Mesenteric fat pad (tissue), 1 donor: ENCODE measurements around the gene CIAPIN1. TPM values are rescaled to one million over a fixed set of nuclear protein-coding genes. Genes with fewer than 3 reads are reported as not detected.

Experiments
- DNase-seq: peaks from one replicate; pipeline ENCODE4 v3.0.0-alpha.2; 2020; ENCODE audit warnings: low spot score
- long read RNA-seq: library from polyadenylated mRNA; unstranded; transcript quantifications from one replicate; pipeline ENCODE4 v2.0.0, GENCODE V29; 2020
- total RNA-seq: library from RNA; stranded (reverse); fragmentation: NEBNext Ultra II Directional; extraction: Animal tissue kit (Norgen Biotek cat#: 25700); gene quantifications from one replicate; pipeline ENCODE4 v1.2.1, GENCODE V29; 2021
- donor health status: DM: yes; HTN: yes; CAD: no.

CIAPIN1 gene
- 53.6 TPM for total RNA-seq
- long read RNA-seq, transcript CIAPIN1-209 (9 exons, 2,016 nt) = minor isoform, 24 of 370 reads
- long read RNA-seq, transcript CIAPIN1-213 (8 exons, 1,559 nt) = minor isoform, 12 of 370 reads
- long read RNA-seq, transcript CIAPIN1-201 (9 exons, 2,182 nt) = major isoform, 277 of 370 reads
- long read RNA-seq, partial matches to known transcripts = 22 of 370 reads
- long read RNA-seq, other reads (novel, unspliced or antisense) = 34 of 370 reads

DNA sequence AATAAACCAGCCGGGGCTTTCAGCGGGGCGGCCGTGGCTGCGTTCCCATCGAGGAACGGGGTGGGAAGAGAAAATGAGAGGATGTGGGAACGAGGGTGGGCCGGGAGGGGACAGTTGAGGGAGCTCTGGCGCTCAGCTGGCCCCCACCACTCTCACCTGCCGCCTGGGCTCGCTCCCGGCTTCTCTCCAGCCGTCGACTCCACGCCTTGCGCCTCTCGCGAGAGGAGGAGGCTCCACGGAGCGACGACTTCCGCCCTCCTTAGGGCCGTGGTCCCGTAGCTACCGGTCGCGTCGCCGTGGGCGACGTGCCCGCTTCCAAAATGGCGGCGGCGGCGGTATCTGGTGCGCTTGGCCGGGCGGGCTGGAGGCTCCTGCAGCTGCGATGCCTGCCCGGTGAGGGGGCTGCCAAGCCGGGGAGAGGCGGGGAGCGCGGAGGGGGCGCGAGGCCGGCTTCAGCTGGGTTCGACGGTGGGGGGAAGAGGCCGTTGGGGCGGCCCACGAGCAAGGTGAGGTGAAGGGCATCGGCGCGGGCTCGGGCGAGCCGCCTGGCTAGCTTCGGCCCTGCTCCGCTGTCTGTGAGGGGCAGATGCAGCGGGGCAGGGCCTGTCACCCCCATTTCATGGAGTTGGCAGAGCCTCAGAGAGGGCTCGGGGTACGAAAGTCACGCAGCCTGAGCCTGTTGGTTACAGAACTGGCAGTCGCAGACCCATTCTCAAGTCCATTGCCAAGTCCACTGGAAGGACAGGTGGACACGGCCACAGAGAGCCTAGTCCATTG is at the start of gene CIAPIN1, which contains the start of gene COQ9:
Gene CIAPIN1, minus strand, starts transcription at position 200 of the 777 bp plus-strand sequence. CDS start 6,457 bp downstream, outside the sequence.
Gene COQ9, plus strand, starts transcription at position 294 of the 777 bp plus-strand sequence. Its CDS starts 27 bp downstream, at position 321.
- DNase-seq = peak; percentile 99

DNA sequence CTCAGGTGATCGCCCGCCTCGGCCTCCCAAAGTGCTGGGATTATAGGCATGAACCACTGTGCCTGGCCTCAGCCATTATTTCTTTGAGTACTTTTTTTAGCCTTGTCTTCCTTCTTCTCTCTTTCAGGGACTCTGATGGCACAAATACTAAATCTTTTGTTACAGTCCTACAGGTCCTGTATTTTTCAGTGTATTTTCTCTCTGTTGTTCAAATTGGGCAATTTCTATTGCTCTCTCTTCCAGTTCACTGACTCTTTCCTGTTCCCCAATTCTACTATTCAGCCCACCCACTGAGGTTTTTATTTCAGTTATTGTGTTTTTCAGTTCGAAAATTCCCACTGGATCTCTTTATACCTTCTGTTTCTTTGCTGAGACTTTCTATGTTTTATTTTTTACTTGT is 46.6 kb upstream of the CIAPIN1 start:
- no peak for DNase-seq

DNA sequence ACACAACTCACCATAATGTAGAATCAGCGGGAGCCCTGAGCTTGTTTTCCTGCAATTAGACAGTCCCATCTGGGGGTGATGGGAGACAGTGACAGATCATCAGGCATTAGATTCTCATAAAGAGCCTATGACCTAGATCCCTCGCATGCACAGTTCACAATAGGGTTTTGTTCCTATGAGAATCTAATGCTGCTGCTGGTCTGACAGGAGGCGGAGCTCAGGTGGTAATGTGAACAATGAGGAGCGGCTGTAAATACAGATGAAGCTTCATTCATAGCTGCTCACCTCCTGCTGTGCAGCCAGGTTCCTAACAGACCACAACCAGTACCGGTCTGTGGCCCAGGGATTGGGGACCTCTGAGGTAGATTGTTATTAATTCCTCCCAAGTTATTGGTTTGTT is 42.0 kb upstream of the CIAPIN1 start:
- DNase-seq = peak; percentile 76

DNA sequence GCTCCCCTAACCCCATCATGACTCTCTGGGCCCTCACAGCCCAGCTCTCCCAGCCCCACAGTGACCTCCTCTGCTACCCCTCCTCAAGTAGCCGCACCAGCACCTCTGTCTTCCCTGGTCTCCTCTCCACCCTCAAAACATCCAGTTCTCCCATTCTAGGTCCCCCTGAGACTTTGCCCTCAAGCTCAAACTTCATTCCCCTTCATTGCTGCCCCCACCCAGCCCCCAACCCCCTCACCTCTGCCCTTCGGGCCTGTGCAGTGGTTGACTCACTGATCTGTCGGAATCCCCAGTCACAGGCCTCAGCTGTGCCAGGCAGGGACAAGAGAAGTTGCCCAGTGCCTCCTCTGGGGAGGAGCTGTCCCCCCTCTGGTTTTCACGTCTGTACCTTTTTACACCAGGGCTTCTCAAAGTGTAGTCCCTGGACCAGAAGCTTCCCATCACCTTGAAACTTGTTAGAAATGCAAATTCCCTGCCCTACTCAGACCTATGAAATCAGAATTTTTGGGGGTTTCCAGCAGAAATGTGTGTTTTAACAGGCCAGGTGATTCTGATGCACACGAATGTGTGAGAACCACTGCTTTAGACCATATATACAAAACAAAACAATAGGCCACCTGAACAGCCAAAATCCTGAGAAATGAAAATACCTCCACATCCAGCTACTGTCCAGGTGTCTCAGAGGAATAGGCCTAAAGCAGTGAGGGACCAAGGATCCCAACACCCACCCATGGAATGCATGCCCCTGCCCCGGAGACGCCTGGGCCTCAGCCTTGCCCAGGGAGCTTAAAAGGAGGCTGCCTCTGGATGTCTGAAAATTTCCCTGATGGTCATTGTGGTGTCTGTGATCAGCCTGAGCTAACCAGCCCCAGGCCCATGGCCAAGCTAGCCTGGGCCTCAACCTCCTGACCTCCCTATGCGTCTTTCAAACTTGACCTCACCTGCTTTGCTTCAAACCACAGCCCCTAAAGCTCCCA is 40.0 kb upstream of the CIAPIN1 start:
- DNase-seq = peak; percentile 80

DNA sequence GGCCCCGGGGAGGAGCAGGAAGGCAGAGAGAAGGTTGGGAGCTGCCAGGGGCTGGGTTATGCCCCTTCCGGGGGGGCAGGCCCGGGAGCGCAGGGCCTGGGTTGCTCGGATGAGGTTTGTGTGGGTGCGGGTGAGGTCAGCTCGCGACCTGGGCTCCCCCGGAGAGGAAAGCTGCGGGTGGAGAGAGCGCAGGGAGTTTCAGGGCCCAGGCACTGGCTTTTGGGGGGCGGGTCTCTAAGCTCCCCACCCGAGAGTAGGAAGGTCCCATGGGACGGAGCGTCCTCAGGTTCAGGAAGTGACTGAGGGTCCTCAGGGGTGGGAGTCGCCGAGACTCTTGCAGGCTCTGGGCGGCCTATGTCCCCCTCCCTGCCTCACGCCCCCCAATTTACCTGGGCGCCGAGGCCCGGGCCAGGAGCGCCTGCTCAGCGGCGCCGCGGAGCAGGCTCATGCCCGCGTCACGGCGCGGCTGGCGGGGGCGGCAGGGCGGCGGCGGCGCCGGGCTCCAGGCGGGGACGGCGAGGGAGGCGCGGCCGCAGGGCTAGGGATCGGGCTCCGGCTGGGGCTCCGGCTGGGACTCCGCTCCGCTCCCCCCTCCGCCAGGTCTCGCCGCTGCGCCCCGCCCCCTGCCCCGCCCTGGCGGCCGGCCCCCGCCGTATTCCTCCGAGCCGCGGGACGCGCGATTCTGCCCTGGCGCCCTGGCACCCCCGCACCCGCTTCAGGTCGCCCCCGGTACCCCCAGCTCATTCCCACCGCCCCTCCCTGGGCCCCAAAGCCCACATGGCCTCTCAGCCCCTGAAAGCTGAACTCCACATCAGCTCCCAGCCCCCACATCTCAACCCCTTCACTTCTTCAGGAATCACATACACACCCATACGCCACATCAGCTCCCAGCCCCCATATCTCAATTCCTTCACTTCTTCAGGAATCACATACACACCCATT is 39.0 kb upstream of the CIAPIN1 start, which contains the start of gene DOK4:
Gene DOK4, minus strand, starts transcription at position 578 of the 942 bp plus-strand sequence. CDS start 6,986 bp downstream, outside the sequence.
- DNase-seq = peak; percentile 96

DNA sequence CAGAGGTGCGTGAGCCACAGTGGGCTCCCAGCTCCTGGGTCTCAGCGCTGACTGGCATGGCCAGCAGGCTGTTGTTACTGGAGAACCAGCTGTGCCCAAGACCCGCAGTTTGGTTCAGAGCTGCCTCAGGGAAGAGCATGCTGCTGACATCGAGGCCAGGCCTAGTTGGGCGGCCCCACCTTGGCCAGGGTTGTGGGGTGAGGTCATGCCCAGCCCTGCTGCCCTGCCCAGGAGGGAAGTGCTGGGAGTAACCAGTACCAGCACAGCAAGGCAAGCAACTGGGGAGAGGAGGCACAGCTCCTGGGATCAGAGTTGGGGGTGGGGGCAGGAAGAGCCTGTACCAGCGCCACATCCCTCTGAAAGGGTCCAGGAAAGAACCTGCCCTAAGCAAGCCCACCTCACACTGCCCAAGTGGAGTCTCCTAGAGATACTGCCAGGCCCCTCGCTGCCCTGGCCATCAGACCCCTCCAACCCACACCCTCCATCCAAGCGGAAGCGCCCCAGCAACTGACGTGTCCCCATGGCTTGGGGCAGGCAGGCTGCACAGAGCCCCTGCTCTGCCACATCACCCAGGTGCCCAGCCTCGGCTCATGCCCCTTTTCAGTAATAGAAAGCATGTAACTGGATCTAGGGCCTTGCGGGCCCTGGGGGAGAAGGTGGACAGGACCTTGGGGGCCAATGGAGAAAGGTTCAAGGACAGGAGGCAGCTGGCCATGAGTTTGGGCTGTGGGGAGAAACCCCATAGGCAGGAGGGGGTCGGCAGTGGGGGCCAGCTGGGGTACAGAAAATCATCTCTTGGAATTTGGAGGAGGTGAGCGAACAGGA is 38.1 kb upstream of the CIAPIN1 start:
- DNase-seq = peak; percentile 88

DNA sequence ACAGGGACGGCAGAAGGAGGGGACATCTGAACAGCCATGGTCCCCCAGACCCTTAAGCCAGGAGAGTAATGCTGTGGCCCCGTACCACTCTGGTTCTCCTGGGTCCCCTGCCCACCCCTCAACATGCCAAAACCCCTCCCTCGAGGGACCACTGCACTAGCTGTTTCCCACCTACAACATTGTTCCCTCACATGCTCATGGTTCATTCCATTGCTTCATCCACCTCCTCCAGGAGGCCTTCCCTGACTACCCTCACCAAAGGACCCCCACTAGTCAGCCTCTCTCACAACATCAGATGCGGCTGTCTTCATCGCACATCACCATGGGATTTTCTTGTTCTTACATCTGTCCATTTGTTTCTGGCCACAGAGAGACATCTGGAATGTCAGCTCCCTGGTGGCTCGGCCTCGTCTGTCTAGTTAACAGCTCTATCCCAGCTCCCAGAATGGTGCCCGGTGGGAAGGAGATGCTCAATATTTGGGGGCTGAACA is 37.4 kb upstream of the CIAPIN1 start:
- peak; percentile 51 for DNase-seq

DNA sequence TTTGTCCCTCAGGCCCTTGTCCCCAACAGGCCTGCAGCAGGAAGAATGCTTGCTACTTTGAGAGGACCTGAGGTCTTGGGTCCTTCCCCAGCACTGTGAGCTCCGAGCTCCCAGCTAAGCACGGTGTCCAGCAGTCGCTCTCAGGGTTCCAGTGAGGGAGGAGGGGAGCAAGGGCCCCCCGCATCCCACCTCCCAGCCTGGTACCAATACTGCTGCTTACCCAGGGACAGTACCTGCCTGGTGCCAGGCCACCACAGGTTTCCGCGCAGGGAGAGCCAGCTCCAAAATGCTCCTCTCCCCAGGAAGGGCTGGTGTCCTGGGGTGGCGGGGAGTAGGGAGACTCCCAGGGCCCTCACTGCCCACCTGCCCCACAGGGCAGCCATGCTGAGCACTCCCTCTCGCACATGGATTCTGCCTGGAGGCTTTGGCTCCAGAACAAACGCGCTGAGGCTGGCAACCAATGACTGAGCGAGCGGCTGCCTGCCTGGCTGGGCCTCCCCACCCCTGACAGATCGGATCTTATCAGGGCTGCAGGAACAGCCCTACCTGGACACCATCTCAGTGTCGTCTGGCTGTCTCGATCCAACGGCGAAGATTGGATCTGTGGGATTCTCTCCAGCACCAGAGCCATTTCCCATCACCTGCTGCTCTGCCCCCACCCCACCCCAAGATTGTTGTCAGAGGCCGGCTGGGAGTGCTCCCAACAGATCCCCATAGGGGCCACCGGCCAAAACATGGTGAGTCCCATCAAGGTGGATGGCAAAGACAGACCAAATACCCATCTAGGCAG is 36.7 kb upstream of the CIAPIN1 start:
- peak; percentile 89 for DNase-seq

DNA sequence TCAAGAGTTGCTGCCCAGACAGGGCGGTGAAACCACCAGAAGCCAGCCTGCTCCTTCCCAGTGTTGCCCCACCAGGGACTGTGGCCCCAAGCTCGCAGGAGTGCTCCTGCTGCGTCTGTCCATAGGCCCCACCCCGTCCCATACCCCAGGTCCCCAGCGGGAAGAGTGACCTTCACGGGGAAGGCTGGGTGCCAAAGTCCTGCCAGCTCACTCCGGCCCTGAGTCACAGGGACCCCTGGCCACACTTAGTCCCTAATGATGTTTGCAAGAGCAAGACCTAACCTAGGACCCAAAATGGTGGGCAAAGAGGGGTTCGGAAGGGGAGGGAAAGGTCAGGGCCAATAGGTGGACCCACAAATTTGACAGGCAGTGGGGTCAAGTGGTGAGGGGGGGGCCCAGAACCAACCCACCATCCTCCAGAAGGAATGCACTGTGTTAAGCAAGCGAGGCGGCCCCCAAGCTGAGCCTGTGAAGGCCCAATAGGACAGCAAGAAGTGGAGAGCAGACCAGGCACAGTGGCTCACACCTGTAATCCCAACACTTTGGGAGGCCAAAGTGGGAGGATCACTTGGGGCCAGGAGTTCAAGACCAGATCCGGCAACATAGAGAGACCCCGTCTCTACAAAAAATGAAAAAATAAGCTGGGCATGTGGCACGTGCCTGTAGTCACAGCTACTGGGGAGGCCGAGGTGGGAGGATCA is 35.8 kb upstream of the CIAPIN1 start:
- peak; percentile 88 for DNase-seq

DNA sequence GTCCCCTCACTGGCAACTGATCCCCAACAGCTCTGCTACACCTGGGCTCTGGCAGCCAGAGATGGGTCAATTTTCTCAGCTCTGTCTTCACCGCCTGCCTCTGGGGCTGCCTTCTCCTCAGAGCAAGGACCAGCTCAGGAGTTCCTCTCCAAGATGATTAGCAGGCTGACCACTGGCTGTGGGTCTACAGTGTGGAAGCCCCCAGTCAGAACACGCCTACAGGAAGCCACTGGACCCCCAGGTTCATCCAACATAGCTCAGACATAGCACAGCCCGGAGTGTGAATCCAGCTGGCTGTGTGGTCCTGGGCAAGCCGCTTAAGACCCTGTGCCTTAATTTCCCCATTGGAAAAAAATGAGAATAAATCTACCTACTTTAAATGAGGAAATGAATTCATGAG is 34.2 kb upstream of the CIAPIN1 start:
- peak; percentile 43 for DNase-seq

DNA sequence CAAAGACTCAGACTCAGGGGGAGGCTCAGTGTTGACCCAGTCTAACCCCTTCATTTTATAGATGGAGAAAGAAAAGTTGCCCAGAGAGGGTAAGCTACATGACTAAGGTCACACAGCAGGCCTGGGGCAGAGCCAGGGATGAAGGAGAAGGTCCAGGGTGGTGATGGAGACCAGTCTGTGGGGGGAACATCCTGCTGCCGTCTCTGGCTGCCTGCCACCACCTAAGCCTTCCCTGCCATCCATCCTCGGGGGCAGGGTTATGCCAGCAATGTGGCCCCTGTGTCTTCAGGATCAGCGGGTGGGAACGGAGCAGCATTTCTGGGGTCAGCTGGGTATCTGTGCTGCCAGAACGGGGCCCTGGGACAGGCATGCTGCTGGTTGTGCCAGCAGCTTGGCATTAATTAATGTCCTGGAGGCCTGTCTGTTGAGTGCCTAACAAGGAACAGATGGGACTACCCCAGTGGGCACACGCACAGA is 33.6 kb upstream of the CIAPIN1 start:
- DNase-seq = peak; percentile 64

DNA sequence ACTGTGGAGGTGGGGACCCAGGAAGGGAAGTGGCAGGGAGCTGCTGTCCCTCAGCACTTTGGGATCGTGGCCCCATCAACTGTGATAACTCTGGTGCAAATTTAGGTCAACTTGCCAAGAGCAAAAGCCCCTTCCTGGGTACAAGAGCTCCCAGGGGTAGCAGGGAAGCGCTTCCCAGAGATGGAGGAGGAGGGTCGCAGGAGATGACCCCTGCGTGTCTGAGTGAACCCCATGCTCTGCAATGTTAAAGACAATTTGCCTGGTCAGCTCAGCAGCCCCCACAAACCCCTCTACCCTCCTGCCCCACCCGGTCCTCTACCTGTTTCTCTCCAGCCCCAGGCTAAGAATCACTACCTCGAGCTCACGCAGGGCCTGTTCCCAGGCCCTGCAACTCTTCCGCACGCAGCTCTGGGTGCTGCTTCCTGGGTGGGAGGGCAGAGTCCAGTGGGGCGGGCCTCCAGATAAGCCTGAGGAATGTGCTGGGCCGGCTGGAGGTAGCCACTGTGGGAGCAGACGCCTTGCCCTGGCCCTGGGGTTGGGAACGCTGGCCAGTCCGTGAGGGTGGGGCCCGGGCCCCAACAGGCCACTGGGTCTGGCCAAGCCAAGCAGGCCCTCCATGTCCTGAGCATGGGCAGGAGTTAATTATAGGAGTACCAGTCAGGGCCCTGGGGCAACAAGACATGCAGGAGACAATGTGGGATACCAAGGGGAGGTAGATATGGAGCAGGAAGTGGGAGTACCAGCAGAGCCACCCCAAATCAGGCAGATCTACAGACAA is 33.0 kb upstream of the CIAPIN1 start:
- DNase-seq = peak; percentile 92

DNA sequence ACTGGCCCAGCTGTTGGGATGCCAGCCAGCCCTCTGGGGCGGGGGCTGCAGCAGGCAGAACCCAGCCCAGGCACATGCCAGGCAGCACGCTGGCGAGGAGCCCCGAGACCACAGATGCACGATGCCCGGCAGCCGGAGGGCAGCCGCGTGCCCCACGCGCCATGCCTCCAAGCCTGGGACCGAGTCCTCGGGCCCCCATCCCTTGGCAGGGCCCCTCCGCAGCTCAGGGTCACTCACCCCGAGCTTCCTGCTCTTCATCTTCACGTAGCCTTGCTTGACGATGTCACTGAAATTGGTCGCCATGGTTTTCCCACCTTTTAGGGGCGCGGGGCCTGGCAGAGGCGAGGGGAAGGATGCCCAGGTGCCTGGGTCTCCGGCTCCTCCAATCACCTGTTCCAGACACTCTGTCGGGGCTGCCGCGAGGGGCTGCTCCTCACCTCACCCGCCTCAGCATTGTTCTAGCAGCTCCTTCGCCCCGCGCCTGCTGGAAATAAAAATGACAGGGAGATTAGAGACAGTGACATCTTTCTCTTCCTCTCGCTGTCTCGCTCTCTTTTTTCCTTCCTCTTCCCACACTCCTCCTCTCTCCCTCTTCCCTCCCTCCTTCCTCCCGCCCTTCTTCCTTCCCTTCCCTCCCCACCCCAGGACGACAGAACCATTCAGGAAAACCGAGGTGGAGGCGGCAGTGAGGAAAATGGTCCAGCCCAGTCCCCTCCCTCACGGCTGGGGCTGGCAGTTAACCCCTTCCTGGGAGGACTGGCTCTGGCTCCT is 32.2 kb upstream of the CIAPIN1 start:
- DNase-seq = peak; percentile 87

DNA sequence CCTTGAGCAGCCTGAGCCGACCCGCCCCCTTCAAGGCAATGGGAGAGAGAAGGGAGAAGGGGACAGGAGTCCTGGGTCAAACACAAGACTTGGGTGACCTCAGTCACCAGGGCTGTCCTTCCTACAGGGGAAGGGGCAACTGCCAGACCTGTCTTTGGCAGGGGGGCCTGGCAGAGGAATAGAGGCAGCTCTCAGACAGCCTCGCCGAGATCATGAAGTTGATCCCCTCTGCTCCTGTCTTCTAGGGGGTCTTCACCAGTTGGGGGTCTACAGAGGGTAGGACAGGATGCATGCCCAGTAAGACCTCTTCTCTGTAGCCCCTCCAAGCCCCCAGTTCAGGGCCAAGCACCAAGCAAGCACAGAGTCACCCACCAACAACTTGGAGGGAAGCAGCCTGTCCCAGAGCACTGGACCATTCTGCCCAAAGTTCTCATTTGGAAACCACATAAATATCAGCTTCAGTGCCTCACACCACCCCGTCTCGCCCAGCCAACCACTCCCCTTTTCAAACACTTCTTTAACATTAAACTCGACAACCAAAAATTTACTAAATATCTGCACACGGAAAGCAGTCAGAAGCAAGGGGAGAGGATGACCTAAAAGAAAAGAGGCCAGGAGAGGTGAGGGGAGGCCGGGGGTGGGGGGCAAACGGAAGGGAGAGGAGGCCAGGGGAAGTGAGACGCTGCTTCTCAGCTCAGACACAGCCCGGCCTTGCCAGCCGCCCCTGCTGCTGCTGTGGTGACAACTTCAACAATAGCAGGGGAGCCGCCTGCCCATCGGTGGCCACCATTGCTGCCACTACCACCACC is 31.4 kb upstream of the CIAPIN1 start:
- DNase-seq = peak; percentile 49
